ENCODE measurements around the gene KANSL1L. TPM values are rescaled to one million over a fixed set of nuclear protein-coding genes. Genes with fewer than 3 reads are reported as not detected.

KANSL1L gene
- total RNA-seq, 1 experiment from 2014 or later = 5.7 TPM

DNA sequence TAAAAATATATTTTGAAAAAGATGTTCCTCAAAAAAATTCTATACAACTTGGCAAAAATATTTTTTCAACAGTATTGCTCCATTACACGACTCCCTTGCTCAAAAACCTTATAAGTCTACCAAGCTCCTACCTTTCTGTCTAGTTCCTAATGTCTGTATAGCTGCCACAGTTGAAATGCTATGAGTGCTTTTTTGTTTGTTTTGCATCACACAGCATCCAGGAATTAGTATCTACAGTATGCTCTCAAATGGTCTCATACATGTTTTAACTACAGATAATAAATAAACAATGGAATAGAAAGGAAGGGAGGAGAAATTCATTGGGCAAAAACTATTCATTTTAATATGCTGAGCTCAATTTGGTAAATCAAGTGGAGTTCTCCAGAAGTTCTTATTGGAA lies 36.7 kb upstream of the KANSL1L start:
- H3K36me3 ChIP-seq (ENCODE audit: control insufficient read depth, insufficient read depth, low read length) = no peaks in the 10 kb centered on the region
- TF ChIP-seq, protein P1, sequence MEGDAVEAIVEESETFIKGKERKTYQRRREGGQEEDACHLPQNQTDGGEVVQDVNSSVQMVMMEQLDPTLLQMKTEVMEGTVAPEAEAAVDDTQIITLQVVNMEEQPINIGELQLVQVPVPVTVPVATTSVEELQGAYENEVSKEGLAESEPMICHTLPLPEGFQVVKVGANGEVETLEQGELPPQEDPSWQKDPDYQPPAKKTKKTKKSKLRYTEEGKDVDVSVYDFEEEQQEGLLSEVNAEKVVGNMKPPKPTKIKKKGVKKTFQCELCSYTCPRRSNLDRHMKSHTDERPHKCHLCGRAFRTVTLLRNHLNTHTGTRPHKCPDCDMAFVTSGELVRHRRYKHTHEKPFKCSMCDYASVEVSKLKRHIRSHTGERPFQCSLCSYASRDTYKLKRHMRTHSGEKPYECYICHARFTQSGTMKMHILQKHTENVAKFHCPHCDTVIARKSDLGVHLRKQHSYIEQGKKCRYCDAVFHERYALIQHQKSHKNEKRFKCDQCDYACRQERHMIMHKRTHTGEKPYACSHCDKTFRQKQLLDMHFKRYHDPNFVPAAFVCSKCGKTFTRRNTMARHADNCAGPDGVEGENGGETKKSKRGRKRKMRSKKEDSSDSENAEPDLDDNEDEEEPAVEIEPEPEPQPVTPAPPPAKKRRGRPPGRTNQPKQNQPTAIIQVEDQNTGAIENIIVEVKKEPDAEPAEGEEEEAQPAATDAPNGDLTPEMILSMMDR (IDR thresholded peaks at IDR 0.05; ENCODE audit: insufficient read depth in 1 of 2, low read depth in 1 of 2, low read length in 1 of 2, severe bottlenecking in 1 of 2, unreplicated experiment in 1 of 2) = no peak
- ChIA-PET CTCF (no interaction called here), POLR2A (no interaction called here)
- no peaks in the 10 kb centered on the region for H3K4me1 Mint-ChIP-seq (ENCODE audit: low read depth, unreplicated experiment)
- no peak overlapping the region for H3K4me3 Mint-ChIP-seq (ENCODE audit: unreplicated experiment)
- H3K27ac Mint-ChIP-seq (ENCODE audit: unreplicated experiment) = no peak overlapping the region
- peaks cover 8% of the 10 kb centered on the region for H3K27me3 Mint-ChIP-seq (ENCODE audit: insufficient read depth, unreplicated experiment)
- no peaks in the 10 kb centered on the region for H3K36me3 Mint-ChIP-seq (ENCODE audit: insufficient read depth, unreplicated experiment)
- no peaks in the 10 kb centered on the region for H3K27me3 ChIP-seq (replicated peaks; ENCODE audit: control insufficient read depth, insufficient read depth, low read length)
- no peak overlapping the region for H3K4me3 ChIP-seq (ENCODE audit: low read depth, low read length)
- no peaks in the 10 kb centered on the region for H3K9me3 Mint-ChIP-seq (ENCODE audit: unreplicated experiment)
- DNase-seq = no peak
- intact Hi-C loops (cut with micrococcal nuclease; ENCODE audit: unreplicated experiment) = no loop called here
- no peaks in the 10 kb centered on the region for H3K9me3 ChIP-seq
- BruUV-seq (replicated peaks) = no TSS peak
- H3K4me1 ChIP-seq = no peaks in the 10 kb centered on the region

DNA sequence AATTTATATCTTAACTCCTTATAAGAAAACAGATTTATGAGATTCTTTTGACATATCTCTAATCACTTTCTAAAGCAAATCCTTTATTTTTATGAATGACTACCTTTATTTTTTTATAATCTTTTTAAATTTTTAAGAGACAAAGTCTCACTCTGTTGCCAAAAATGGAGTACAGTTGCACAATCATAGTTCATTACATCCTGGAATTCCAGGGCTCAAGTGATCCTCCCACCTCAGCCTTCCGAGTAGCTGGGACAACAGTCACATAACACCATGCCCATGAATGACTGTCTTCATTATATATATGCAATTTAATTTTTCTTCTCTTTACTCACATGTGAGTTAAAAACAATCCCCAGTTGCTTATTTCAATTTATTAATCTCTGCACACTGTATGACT lies 32.3 kb upstream of the KANSL1L start:
- Histone ChIP-seq H3K9me3 (no peaks in the 10 kb centered on the region), H3K4me3 (ENCODE audit: low read depth, low read length) (no peak overlapping the region), H3K36me3 (ENCODE audit: control insufficient read depth, insufficient read depth, low read length) (no peaks in the 10 kb centered on the region), H3K4me1 (no peaks in the 10 kb centered on the region), H3K27me3 (replicated peaks; ENCODE audit: control insufficient read depth, insufficient read depth, low read length) (peaks cover 1% of the 10 kb centered on the region; the same call in 1 of the 2 replicates)
- Mint-ChIP-seq H3K27me3 (ENCODE audit: insufficient read depth, unreplicated experiment) (peaks cover 12% of the 10 kb centered on the region), H3K36me3 (ENCODE audit: insufficient read depth, unreplicated experiment) (no peaks in the 10 kb centered on the region), H3K4me1 (ENCODE audit: low read depth, unreplicated experiment) (no peaks in the 10 kb centered on the region), H3K9me3 (ENCODE audit: unreplicated experiment) (no peaks in the 10 kb centered on the region), H3K27ac (ENCODE audit: unreplicated experiment) (no peak overlapping the region), H3K4me3 (ENCODE audit: unreplicated experiment) (no peak overlapping the region)
- DNase-seq = no peak
- intact Hi-C loops (cut with micrococcal nuclease; ENCODE audit: unreplicated experiment) = no loop called here
- TF ChIP-seq, protein P1 (IDR thresholded peaks at IDR 0.05; ENCODE audit: insufficient read depth in 1 of 2, low read depth in 1 of 2, low read length in 1 of 2, severe bottlenecking in 1 of 2, unreplicated experiment in 1 of 2) = no peak
- no TSS peak for BruUV-seq (replicated peaks)
- ChIA-PET CTCF (no interaction called here), POLR2A (no interaction called here)

GRCh38 chr2:210203147-210203546 lies 31.9 kb upstream of the KANSL1L start:
- Mint-ChIP-seq H3K4me1 (ENCODE audit: low read depth, unreplicated experiment) (no peaks in the 10 kb centered on the region), H3K9me3 (ENCODE audit: unreplicated experiment) (no peaks in the 10 kb centered on the region), H3K27me3 (ENCODE audit: insufficient read depth, unreplicated experiment) (peaks cover 12% of the 10 kb centered on the region), H3K4me3 (ENCODE audit: unreplicated experiment) (no peak overlapping the region), H3K36me3 (ENCODE audit: insufficient read depth, unreplicated experiment) (no peaks in the 10 kb centered on the region), H3K27ac (ENCODE audit: unreplicated experiment) (no peak overlapping the region)
- no peaks in the 10 kb centered on the region for H3K4me1 ChIP-seq
- H3K9me3 ChIP-seq = no peaks in the 10 kb centered on the region
- DNase-seq = no peak
- intact Hi-C loops (cut with micrococcal nuclease; ENCODE audit: unreplicated experiment) = no loop called here
- H3K27me3 ChIP-seq (replicated peaks; ENCODE audit: control insufficient read depth, insufficient read depth, low read length) = peaks cover 1% of the 10 kb centered on the region; the same call in 1 of the 2 replicates
- no peaks in the 10 kb centered on the region for H3K36me3 ChIP-seq (ENCODE audit: control insufficient read depth, insufficient read depth, low read length)
- no peak overlapping the region for H3K4me3 ChIP-seq (ENCODE audit: low read depth, low read length)
- BruUV-seq (replicated peaks) = no TSS peak
- POLR2A ChIA-PET = no interaction called here
- CTCF ChIA-PET = no interaction called here
- TF ChIP-seq, protein P1 (IDR thresholded peaks at IDR 0.05; ENCODE audit: insufficient read depth in 1 of 2, low read depth in 1 of 2, low read length in 1 of 2, severe bottlenecking in 1 of 2, unreplicated experiment in 1 of 2) = no peak
